ENCODE data around the gene POMZP3.
"Not testable (repeated sequence)": the region's sequence is repeated elsewhere in the genome, so short reads cannot be mapped to it uniquely, and the experiment has no call there.

POMZP3 gene

GRCh38 chr7:76609864-76610263 lies 17.2 kb downstream of the POMZP3 start:
- H3K9ac ChIP-seq (ENCODE audit: low read depth, low read length); H3K36me3 ChIP-seq (ENCODE audit: control insufficient read depth, insufficient read depth, low read length); H3K9me3 ChIP-seq (ENCODE audit: control insufficient read depth, insufficient read depth, low read length); H3K4me1 ChIP-seq (ENCODE audit: control insufficient read depth, insufficient read depth, low read length); H3K27me3 ChIP-seq (ENCODE audit: control insufficient read depth, insufficient read depth, low read length); H3K27ac ChIP-seq (ENCODE audit: low read depth, low read length); H3K4me3 ChIP-seq (ENCODE audit: low read depth, low read length): not testable (repeated sequence)

- H3K27me3 ChIP-seq (ENCODE audit: control insufficient read depth, insufficient read depth, low read length); H3K4me1 ChIP-seq (ENCODE audit: control insufficient read depth, insufficient read depth, low read length); H3K9ac ChIP-seq (ENCODE audit: low read depth, low read length); H3K9me3 ChIP-seq (ENCODE audit: control insufficient read depth, insufficient read depth, low read length); H3K36me3 ChIP-seq (ENCODE audit: control insufficient read depth, insufficient read depth, low read length); H3K4me3 ChIP-seq (ENCODE audit: low read depth, low read length); H3K27ac ChIP-seq (ENCODE audit: low read depth, low read length): not testable (repeated sequence)
Measured at GRCh38 chr7:76608469-76608868, 18.6 kb downstream of the POMZP3 start.

GRCh38 chr7:76606027-76606426 lies 21.1 kb downstream of the POMZP3 start:
- H3K9me3 ChIP-seq (ENCODE audit: control insufficient read depth, insufficient read depth, low read length); H3K36me3 ChIP-seq (ENCODE audit: control insufficient read depth, insufficient read depth, low read length); H3K4me3 ChIP-seq (ENCODE audit: low read depth, low read length); H3K27me3 ChIP-seq (ENCODE audit: control insufficient read depth, insufficient read depth, low read length); H3K27ac ChIP-seq (ENCODE audit: low read depth, low read length); H3K4me1 ChIP-seq (ENCODE audit: control insufficient read depth, insufficient read depth, low read length); H3K9ac ChIP-seq (ENCODE audit: low read depth, low read length): not testable (repeated sequence)

GRCh38 chr7:76600650-76601049 lies 26.4 kb downstream of the POMZP3 start:
- not testable (repeated sequence) for H3K9ac ChIP-seq (ENCODE audit: low read depth, low read length); H3K27me3 ChIP-seq (ENCODE audit: control insufficient read depth, insufficient read depth, low read length); H3K27ac ChIP-seq (ENCODE audit: low read depth, low read length); H3K4me3 ChIP-seq (ENCODE audit: low read depth, low read length); H3K9me3 ChIP-seq (ENCODE audit: control insufficient read depth, insufficient read depth, low read length); H3K4me1 ChIP-seq (ENCODE audit: control insufficient read depth, insufficient read depth, low read length); H3K36me3 ChIP-seq (ENCODE audit: control insufficient read depth, insufficient read depth, low read length)

GRCh38 chr7:76600116-76600482 lies 27.0 kb downstream of the POMZP3 start:
- not testable (repeated sequence) for H3K9ac ChIP-seq (ENCODE audit: low read depth, low read length)

GRCh38 chr7:76598590-76599264 lies 28.4 kb downstream of the POMZP3 start:
- not testable (repeated sequence) for H3K9me3 ChIP-seq (ENCODE audit: control insufficient read depth, insufficient read depth, low read length); H3K4me1 ChIP-seq (ENCODE audit: control insufficient read depth, insufficient read depth, low read length); H3K27me3 ChIP-seq (ENCODE audit: control insufficient read depth, insufficient read depth, low read length); H3K27ac ChIP-seq (ENCODE audit: low read depth, low read length); H3K9ac ChIP-seq (ENCODE audit: low read depth, low read length); H3K36me3 ChIP-seq (ENCODE audit: control insufficient read depth, insufficient read depth, low read length); H3K4me3 ChIP-seq (ENCODE audit: low read depth, low read length)

More at GRCh38 chr7:76600116-76600482, 27.0 kb downstream of the POMZP3 start:
- H3K4me3 ChIP-seq (ENCODE audit: low read depth, low read length); H3K9me3 ChIP-seq (ENCODE audit: control insufficient read depth, insufficient read depth, low read length); H3K27me3 ChIP-seq (ENCODE audit: control insufficient read depth, insufficient read depth, low read length); H3K4me1 ChIP-seq (ENCODE audit: control insufficient read depth, insufficient read depth, low read length); H3K36me3 ChIP-seq (ENCODE audit: control insufficient read depth, insufficient read depth, low read length); H3K27ac ChIP-seq (ENCODE audit: low read depth, low read length): not testable (repeated sequence)

GRCh38 chr7:76597288-76597687 lies 29.8 kb downstream of the POMZP3 start:
- not testable (repeated sequence) for H3K4me3 ChIP-seq (ENCODE audit: low read depth, low read length); H3K27ac ChIP-seq (ENCODE audit: low read depth, low read length); H3K27me3 ChIP-seq (ENCODE audit: control insufficient read depth, insufficient read depth, low read length); H3K9me3 ChIP-seq (ENCODE audit: control insufficient read depth, insufficient read depth, low read length); H3K36me3 ChIP-seq (ENCODE audit: control insufficient read depth, insufficient read depth, low read length); H3K9ac ChIP-seq (ENCODE audit: low read depth, low read length); H3K4me1 ChIP-seq (ENCODE audit: control insufficient read depth, insufficient read depth, low read length)

- H3K9me3 ChIP-seq (ENCODE audit: control insufficient read depth, insufficient read depth, low read length); H3K27ac ChIP-seq (ENCODE audit: low read depth, low read length); H3K9ac ChIP-seq (ENCODE audit: low read depth, low read length); H3K27me3 ChIP-seq (ENCODE audit: control insufficient read depth, insufficient read depth, low read length); H3K4me1 ChIP-seq (ENCODE audit: control insufficient read depth, insufficient read depth, low read length); H3K4me3 ChIP-seq (ENCODE audit: low read depth, low read length); H3K36me3 ChIP-seq (ENCODE audit: control insufficient read depth, insufficient read depth, low read length): not testable (repeated sequence)
Measured at GRCh38 chr7:76592694-76593093, 34.4 kb downstream of the POMZP3 start.

- not testable (repeated sequence) for H3K27ac ChIP-seq (ENCODE audit: low read depth, low read length); H3K27me3 ChIP-seq (ENCODE audit: control insufficient read depth, insufficient read depth, low read length); H3K9me3 ChIP-seq (ENCODE audit: control insufficient read depth, insufficient read depth, low read length); H3K4me3 ChIP-seq (ENCODE audit: low read depth, low read length); H3K4me1 ChIP-seq (ENCODE audit: control insufficient read depth, insufficient read depth, low read length); H3K36me3 ChIP-seq (ENCODE audit: control insufficient read depth, insufficient read depth, low read length); H3K9ac ChIP-seq (ENCODE audit: low read depth, low read length)
Measured at GRCh38 chr7:76591602-76592304, 35.3 kb downstream of the POMZP3 start.

- not testable (repeated sequence) for H3K4me1 ChIP-seq (ENCODE audit: control insufficient read depth, insufficient read depth, low read length); H3K27ac ChIP-seq (ENCODE audit: low read depth, low read length); H3K9me3 ChIP-seq (ENCODE audit: control insufficient read depth, insufficient read depth, low read length); H3K27me3 ChIP-seq (ENCODE audit: control insufficient read depth, insufficient read depth, low read length); H3K36me3 ChIP-seq (ENCODE audit: control insufficient read depth, insufficient read depth, low read length); H3K9ac ChIP-seq (ENCODE audit: low read depth, low read length); H3K4me3 ChIP-seq (ENCODE audit: low read depth, low read length)
Measured at GRCh38 chr7:76591033-76591432, 36.0 kb downstream of the POMZP3 start.

GRCh38 chr7:76588586-76588985 lies 38.5 kb downstream of the POMZP3 start:
- H3K27ac ChIP-seq (ENCODE audit: low read depth, low read length); H3K9ac ChIP-seq (ENCODE audit: low read depth, low read length); H3K9me3 ChIP-seq (ENCODE audit: control insufficient read depth, insufficient read depth, low read length); H3K36me3 ChIP-seq (ENCODE audit: control insufficient read depth, insufficient read depth, low read length); H3K4me1 ChIP-seq (ENCODE audit: control insufficient read depth, insufficient read depth, low read length); H3K4me3 ChIP-seq (ENCODE audit: low read depth, low read length); H3K27me3 ChIP-seq (ENCODE audit: control insufficient read depth, insufficient read depth, low read length): not testable (repeated sequence)

Measured in HUES48 (cell line).